ENCODE measurements around the gene AP3S2. TPM values are rescaled to one million over a fixed set of nuclear protein-coding genes. Genes with fewer than 3 reads are reported as not detected.

The AP3S2 gene
- total and polyA plus RNA-seq, 2 of the 4 experiments (the other 2 are of a cell fraction) = 12.6 to 34.1 TPM

GRCh38 chr15:89907289-89907688 lies 13.5 kb upstream of the AP3S2 start:
- no peak overlapping the region for H4K5ac ChIP-seq (ENCODE audit: low read depth, low read length)
- DNase-seq (peak; percentile 34), ATAC-seq (ENCODE audit: low read depth) (no peak)
- TF ChIP-seq RFX5 (IDR thresholded peaks at IDR 0.05; ENCODE audit: low read depth, low read length) (no peak), RAD21 (IDR thresholded peaks at IDR 0.05; ENCODE audit: low read length) (no peak), CEBPB (IDR thresholded peaks at IDR 0.05; ENCODE audit: low read depth, low read length) (no peak), SMC3 (IDR thresholded peaks at IDR 0.05; ENCODE audit: low read depth, low read length) (no peak), MAZ (IDR thresholded peaks at IDR 0.05; ENCODE audit: borderline replicate concordance, low read depth, low read length) (no peak)
- CTCF ChIA-PET = no interaction called here
- H3K18ac ChIP-seq (ENCODE audit: low read depth, low read length) = no peak overlapping the region
- no peak overlapping the region for H3K27ac ChIP-seq (ENCODE audit: insufficient read depth, low read length)
- intact Hi-C loops (cut with micrococcal nuclease) (no loop called here), dilution Hi-C loops (cut with HindIII; ENCODE audit: low sequenced_read_pairs, unreplicated experiment) (no loop called here), in situ Hi-C loops (cut with MboI; ENCODE audit: low sequenced_read_pairs) (no loop called here)
- H3K27me3 ChIP-seq (ENCODE audit: control insufficient read depth, insufficient read depth, low read length) = no peaks in the 10 kb centered on the region
- H2BK5ac ChIP-seq (ENCODE audit: low read depth, low read length, poor library complexity, severe bottlenecking) = no peak overlapping the region
- H3K79me1 ChIP-seq (ENCODE audit: low read depth in 1 of 2, low read length in 2 of 2) = peaks cover 3% of the 10 kb centered on the region in 2 experiments; a peak in 2 of 4 replicates
- H3K23ac ChIP-seq (ENCODE audit: low read depth, low read length) = no peak overlapping the region
- no TSS peak for BruUV-seq (replicated peaks)
- no peak overlapping the region for H3K14ac ChIP-seq (replicated peaks; ENCODE audit: low read depth, low read length)
- H3K9me1 ChIP-seq (ENCODE audit: insufficient read depth, low read length) = no peaks in the 10 kb centered on the region
- H3K9me3 ChIP-seq (ENCODE audit: control insufficient read depth, insufficient read depth, low read length) = no peaks in the 10 kb centered on the region
- H3K4me3 ChIP-seq (ENCODE audit: insufficient read depth, low read depth, low read length) = no peak overlapping the region
- H3K4ac ChIP-seq (ENCODE audit: low read depth, low read length) = no peak overlapping the region
- H4K20me1 ChIP-seq (ENCODE audit: insufficient read depth, low read length) = no peaks in the 10 kb centered on the region; the same call in 1 of the 2 replicates
- H3K36me3 ChIP-seq (ENCODE audit: control insufficient read depth, insufficient read depth, low read length) = peaks cover 25% of the 10 kb centered on the region
- H2BK120ac ChIP-seq (ENCODE audit: low read depth, low read length) = no peak overlapping the region
- no peak overlapping the region for H4K91ac ChIP-seq (ENCODE audit: insufficient read depth, low read depth, low read length)
- peaks cover 2% of the 10 kb centered on the region; the same call in 1 of the 2 replicates for H3K4me1 ChIP-seq (ENCODE audit: control insufficient read depth, insufficient read depth, low read length)
- WGBS, 2 experiments (ENCODE audit: extremely low coverage in 2 of 2, insufficient read length in 1 of 2) = no CpG with 5 or more reads among the region's 7 CpGs
- no peak overlapping the region for H3K9ac ChIP-seq (ENCODE audit: low read depth, low read length)
- no peak overlapping the region for H2AK5ac ChIP-seq (ENCODE audit: low read depth, low read length)
- no peak overlapping the region for H2BK20ac ChIP-seq (ENCODE audit: low read depth, low read length)
- no peak overlapping the region for H4K8ac ChIP-seq (ENCODE audit: low read depth in 2 of 2, low read length in 2 of 2)
- POLR2A ChIA-PET (ENCODE audit: unreplicated experiment) = no interaction called here
- H2BK15ac ChIP-seq (ENCODE audit: low read depth, low read length) = no peak overlapping the region
- H3K4me2 ChIP-seq (ENCODE audit: low read depth, low read length) = no peak overlapping the region
- no peak overlapping the region for H2AFZ ChIP-seq (replicated peaks; ENCODE audit: low read length, poor library complexity)
- H2AK9ac ChIP-seq (replicated peaks; ENCODE audit: low read depth, low read length, poor library complexity) = no peak overlapping the region
- no peak overlapping the region for H3K56ac ChIP-seq (ENCODE audit: extremely low read depth, insufficient read depth, low read length)
